DND-41 (cell line): ENCODE results near the gene NINJ1.

Experiments used
- ATAC-seq: fragments of 200-7000 bp; cut with Tn5 transposase; 3 replicates; pipeline ENCODE4 v1.9.1; 2021; ENCODE audit warnings: low read depth; ENCODE audit not compliant: insufficient read depth
- DNase-seq: peaks from one replicate; pipeline ENCODE4 v3.0.0-alpha.2; 2020
- H2AFZ ChIP-seq: 2 replicates; pipeline ENCODE4 v1.6.0; 2012; ENCODE audit warnings: low read depth, low read length
- H3K27ac ChIP-seq: 2 replicates; pipeline ENCODE4 v1.5.1; 2012; ENCODE audit warnings: low read length, inconsistent platforms
- H3K27me3 ChIP-seq: fragments of 200-600 bp; sonication (generic); 2 replicates; pipeline ENCODE4 v1.6.0; 2012; ENCODE audit warnings: low read length, mild to moderate bottlenecking, inconsistent platforms; ENCODE audit not compliant: insufficient read depth, poor library complexity
- H3K36me3 ChIP-seq: 2 replicates; pipeline ENCODE4 v1.5.1; 2012; ENCODE audit warnings: low read length, inconsistent platforms; ENCODE audit not compliant: insufficient read depth
- H3K4me1 ChIP-seq: 2 replicates; pipeline ENCODE4 v1.5.1; 2012; ENCODE audit warnings: mild to moderate bottlenecking, low read length; ENCODE audit not compliant: insufficient read depth
- H3K4me2 ChIP-seq: 2 replicates; pipeline ENCODE4 v1.6.0; 2012; ENCODE audit warnings: mild to moderate bottlenecking, moderate library complexity, low read length, inconsistent platforms; ENCODE audit not compliant: insufficient read depth
- H3K4me3 ChIP-seq, 2 experiments: fragments of 200-600 bp in 1 of 2; shearing (Covaris generic) in 1 of 2; 2 replicates each; pipeline ENCODE4 v1.5.1; 2012 to 2016; ENCODE audit warnings: inconsistent platforms in 2 of 2, low read length in 2 of 2, mild to moderate bottlenecking in 2 of 2, low read depth in 1 of 2, moderate library complexity in 1 of 2
- H3K79me2 ChIP-seq: 2 replicates; pipeline ENCODE4 v1.6.0; 2012; ENCODE audit warnings: low read length, inconsistent platforms; ENCODE audit not compliant: insufficient read depth
- H3K9ac ChIP-seq: 2 replicates; pipeline ENCODE4 v1.6.0; 2012; ENCODE audit warnings: low read depth, mild to moderate bottlenecking, inconsistent platforms, low read length, moderate library complexity
- H3K9me3 ChIP-seq: 2 replicates; pipeline ENCODE4 v1.5.1; 2012; ENCODE audit warnings: low read length, moderate library complexity, mild to moderate bottlenecking, inconsistent platforms; ENCODE audit not compliant: insufficient read depth, severe bottlenecking
- H4K20me1 ChIP-seq: 2 replicates; pipeline ENCODE4 v1.6.0; 2012; ENCODE audit warnings: low read length; ENCODE audit not compliant: insufficient read depth
- EZH2 ChIP-seq: IDR thresholded peaks from 3 replicates; pipeline ENCODE4 v1.6.1; 2012; ENCODE audit warnings: borderline replicate concordance, low read depth, mild to moderate bottlenecking, moderate library complexity, low read length, inconsistent platforms; ENCODE audit not compliant: severe bottlenecking
- TF ChIP-seq, protein P1 (sequence below): IDR thresholded peaks from 2 replicates; pipeline ENCODE4 v1.5.1; 2012; ENCODE audit warnings: borderline replicate concordance, low read length, moderate library complexity, mild to moderate bottlenecking; ENCODE audit not compliant: poor library complexity, severe bottlenecking; ENCODE audit errors: extremely low read depth

Gene NINJ1

DNA sequence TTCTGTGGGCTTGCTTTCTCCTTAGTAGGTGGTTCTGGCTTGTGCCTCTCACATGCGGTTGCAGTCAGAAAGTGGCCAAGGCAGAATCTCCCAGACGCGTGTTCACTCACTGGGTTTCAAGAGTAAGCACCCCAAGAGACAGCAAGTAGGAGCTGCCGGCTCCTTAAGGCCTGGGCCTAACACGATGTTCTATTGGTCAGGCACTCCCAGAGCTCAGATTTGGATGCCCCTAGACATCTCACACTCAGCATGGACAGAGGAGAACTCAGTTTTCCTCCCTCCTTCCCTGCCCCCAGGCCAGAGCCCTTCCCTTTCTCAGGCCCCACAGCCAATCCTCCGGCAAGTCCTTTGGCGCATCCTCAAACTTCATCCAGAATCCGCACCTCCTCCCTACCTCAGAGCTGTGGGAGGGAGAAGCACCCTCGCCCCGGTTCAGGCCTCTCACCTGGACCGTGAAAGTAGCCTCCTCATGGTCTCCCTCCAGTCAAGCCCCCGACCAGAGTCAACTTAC lies 44.5 kb downstream of the NINJ1 start:
- H3K36me3 ChIP-seq, result no peaks in the 10 kb centered on the region
- no peaks in the 10 kb centered on the region for H3K27me3 ChIP-seq
- H3K9ac ChIP-seq, result no peak overlapping the region
- no peak overlapping the region for H3K4me3 ChIP-seq
- no peak for ATAC-seq
- no peak overlapping the region for H2AFZ ChIP-seq
- H3K4me2 ChIP-seq, result no peak overlapping the region
- H3K9me3 ChIP-seq, result no peaks in the 10 kb centered on the region
- no peak for DNase-seq
- H4K20me1 ChIP-seq, result no peaks in the 10 kb centered on the region
- no peaks in the 10 kb centered on the region for H3K79me2 ChIP-seq
- no peak overlapping the region for H3K27ac ChIP-seq
- H3K4me1 ChIP-seq, result peaks cover 3% of the 10 kb centered on the region
- no peak for TF ChIP-seq EZH2
- TF ChIP-seq, protein P1, sequence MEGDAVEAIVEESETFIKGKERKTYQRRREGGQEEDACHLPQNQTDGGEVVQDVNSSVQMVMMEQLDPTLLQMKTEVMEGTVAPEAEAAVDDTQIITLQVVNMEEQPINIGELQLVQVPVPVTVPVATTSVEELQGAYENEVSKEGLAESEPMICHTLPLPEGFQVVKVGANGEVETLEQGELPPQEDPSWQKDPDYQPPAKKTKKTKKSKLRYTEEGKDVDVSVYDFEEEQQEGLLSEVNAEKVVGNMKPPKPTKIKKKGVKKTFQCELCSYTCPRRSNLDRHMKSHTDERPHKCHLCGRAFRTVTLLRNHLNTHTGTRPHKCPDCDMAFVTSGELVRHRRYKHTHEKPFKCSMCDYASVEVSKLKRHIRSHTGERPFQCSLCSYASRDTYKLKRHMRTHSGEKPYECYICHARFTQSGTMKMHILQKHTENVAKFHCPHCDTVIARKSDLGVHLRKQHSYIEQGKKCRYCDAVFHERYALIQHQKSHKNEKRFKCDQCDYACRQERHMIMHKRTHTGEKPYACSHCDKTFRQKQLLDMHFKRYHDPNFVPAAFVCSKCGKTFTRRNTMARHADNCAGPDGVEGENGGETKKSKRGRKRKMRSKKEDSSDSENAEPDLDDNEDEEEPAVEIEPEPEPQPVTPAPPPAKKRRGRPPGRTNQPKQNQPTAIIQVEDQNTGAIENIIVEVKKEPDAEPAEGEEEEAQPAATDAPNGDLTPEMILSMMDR, result no peak

DNA sequence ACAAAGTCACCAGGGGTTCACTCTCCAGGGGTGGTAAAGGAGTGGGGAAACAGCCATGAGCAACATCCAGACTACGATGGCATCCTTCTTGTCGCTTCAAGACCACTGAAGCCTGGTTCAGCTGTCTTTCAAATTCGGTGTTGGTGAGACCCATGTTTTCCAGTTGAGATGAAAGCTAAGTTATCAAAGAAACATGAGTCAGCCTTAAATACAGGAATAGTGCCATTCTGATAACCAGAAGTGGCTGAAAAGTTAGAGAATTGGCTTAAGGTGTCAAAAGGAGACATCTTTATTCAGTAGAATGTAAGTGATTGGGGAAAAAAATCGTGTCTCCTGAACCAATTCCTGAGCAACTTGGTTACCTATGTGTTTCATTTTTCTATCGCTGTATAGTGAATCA lies 45.0 kb downstream of the NINJ1 start:
- no peaks in the 10 kb centered on the region for H4K20me1 ChIP-seq
- DNase-seq (no peak), ATAC-seq (no peak)
- no peak overlapping the region for H3K4me3 ChIP-seq
- H2AFZ ChIP-seq, result no peak overlapping the region
- no peak overlapping the region for H3K9ac ChIP-seq
- H3K27ac ChIP-seq, result no peak overlapping the region
- H3K36me3 ChIP-seq, result no peaks in the 10 kb centered on the region
- no peak overlapping the region for H3K4me2 ChIP-seq
- no peaks in the 10 kb centered on the region for H3K9me3 ChIP-seq
- H3K79me2 ChIP-seq, result no peaks in the 10 kb centered on the region
- no peaks in the 10 kb centered on the region for H3K27me3 ChIP-seq
- 0 out of 2 replicates have a peak, but pooled peaks cover under 1% of the 10 kb centered on the region for H3K4me1 ChIP-seq
- TF ChIP-seq, protein P1, result no peak
- no peak for TF ChIP-seq EZH2

DNA sequence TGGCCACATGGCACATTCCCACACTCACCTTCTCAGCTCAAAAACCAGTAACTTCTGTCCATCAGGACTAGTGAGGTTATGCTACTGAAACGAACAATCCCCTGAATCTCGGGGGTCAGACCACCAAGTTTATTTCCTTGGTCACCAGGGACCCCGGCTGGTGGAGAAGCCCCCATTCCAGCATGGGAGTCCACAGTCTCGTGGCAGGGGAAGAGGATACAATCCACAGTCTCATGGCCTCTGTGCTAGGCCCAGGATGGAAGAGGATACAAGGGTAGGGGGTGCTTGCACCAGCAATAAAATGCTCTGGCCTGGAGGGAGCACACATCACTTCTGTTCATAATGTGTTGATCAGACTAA lies 45.4 kb downstream of the NINJ1 start:
- DNase-seq (no peak), ATAC-seq (no peak)
- Histone ChIP-seq H3K79me2 (no peaks in the 10 kb centered on the region), H3K4me2 (no peak overlapping the region), H3K9me3 (no peaks in the 10 kb centered on the region), H3K9ac (no peak overlapping the region), H4K20me1 (no peaks in the 10 kb centered on the region), H3K4me3 (no peak overlapping the region), H3K27ac (no peak overlapping the region), H3K27me3 (no peaks in the 10 kb centered on the region), H3K36me3 (no peaks in the 10 kb centered on the region), H3K4me1 (peaks cover 2% of the 10 kb centered on the region; the same call in 1 of the 2 replicates), H2AFZ (no peak overlapping the region)
- TF ChIP-seq, protein P1, result no peak
- TF ChIP-seq EZH2, result no peak
